Omental fat pad (tissue), 4 donors: ENCODE measurements around the gene USH1G. TPM values are rescaled to one million over a fixed set of nuclear protein-coding genes. Genes with fewer than 3 reads are reported as not detected.
"Not testable (repeated sequence)": the region's sequence is repeated elsewhere in the genome, so short reads cannot be mapped to it uniquely, and the experiment has no call there.

ENCODE experiments used
- ATAC-seq: fragments of 150-250 bp; one replicate; pipeline ENCODE4 v1.9.1; 2016; ENCODE audit warnings: mild to moderate bottlenecking, moderate library complexity; ENCODE audit not compliant: low FRiP score
- DNase-seq: peaks from one replicate; pipeline ENCODE4 v3.0.0-alpha.2; 2019; ENCODE audit warnings: low spot score
- CTCF ChIP-seq, 3 donors: fragments of 450-650 bp; IDR thresholded peaks; one replicate each; pipeline ENCODE4 v1.5.1; 2016 to 2017; ENCODE audit warnings: antibody characterized with exemption in 3 of 3, mild to moderate bottlenecking in 3 of 3, moderate library complexity in 2 of 3
- total RNA-seq, 4 donors: library from RNA; depleted of rRNA; stranded (reverse); fragments of >200 nt; gene quantifications; one replicate each; pipeline ENCODE4 v1.1.0, GENCODE V29; 2016

USH1G gene
- total RNA-seq, 4 donors from 2014 or later = not detected

- DNase-seq = no peak
- TF ChIP-seq CTCF (IDR thresholded peaks at IDR 0.05) = no peak
- ATAC-seq = no peak
These were observed 2.4 kb downstream of the USH1G start for GRCh38 chr17:74920642-74921025.

GRCh38 chr17:74920306-74920620 is 2.8 kb downstream of the USH1G start:
- TF ChIP-seq CTCF (IDR thresholded peaks at IDR 0.05) = no peak
- ATAC-seq (no peak), DNase-seq (no peak)

GRCh38 chr17:74919440-74920305 is 3.4 kb downstream of the USH1G start:
- no peak for TF ChIP-seq CTCF (IDR thresholded peaks at IDR 0.05)

GRCh38 chr17:74918906-74919305 is 4.1 kb downstream of the USH1G start:
- no peak for TF ChIP-seq CTCF (IDR thresholded peaks at IDR 0.05)
- no peak for DNase-seq
- no peak for ATAC-seq

More at GRCh38 chr17:74919440-74920305, 3.4 kb downstream of the USH1G start:
- no peak for ATAC-seq
- no peak for DNase-seq

- no peak for TF ChIP-seq CTCF (IDR thresholded peaks at IDR 0.05)
- ATAC-seq (no peak), DNase-seq (no peak)
These were observed 5.6 kb downstream of the USH1G start for GRCh38 chr17:74917430-74917829.

GRCh38 chr17:74916851-74917199 is 6.2 kb downstream of the USH1G start:
- DNase-seq (no peak), ATAC-seq (no peak)
- no peak for TF ChIP-seq CTCF (IDR thresholded peaks at IDR 0.05)

GRCh38 chr17:74916136-74916850 is 6.8 kb downstream of the USH1G start:
- no peak for ATAC-seq
- no peak for DNase-seq
- TF ChIP-seq CTCF (IDR thresholded peaks at IDR 0.05) = no peak

- ATAC-seq, DNase-seq: not testable (repeated sequence)
These were observed 11.6 kb downstream of the USH1G start for GRCh38 chr17:74911423-74911822.

GRCh38 chr17:74909097-74909496 is 14.0 kb downstream of the USH1G start:
- not testable (repeated sequence) for ATAC-seq, DNase-seq
